Gastrocnemius medialis (tissue), 4 donors: ENCODE data around the gene CCDC154.

Source experiments
- CTCF ChIP-seq, 5 experiments: fragments of 450-650 bp in 3 of 5; fragments of 200-600 bp in 2 of 5; sonication (generic) in 2 of 5; IDR thresholded peaks in 4 of 5; conservative IDR thresholded peaks in 1 of 5; 1 replicate in 4 of 5; 2 replicates in 1 of 5; pipeline ENCODE4 v1.5.1; 2016 to 2019; ENCODE audit warnings: antibody characterized with exemption in 5 of 5, mild to moderate bottlenecking in 3 of 5, moderate library complexity in 3 of 5
- POLR2A ChIP-seq, 2 donors: fragments of 450-650 bp; IDR thresholded peaks; one replicate each; pipeline ENCODE4 v1.6.1; 2017; ENCODE audit warnings: antibody characterized with exemption in 2 of 2, mild to moderate bottlenecking in 2 of 2, moderate library complexity in 2 of 2

DNA sequence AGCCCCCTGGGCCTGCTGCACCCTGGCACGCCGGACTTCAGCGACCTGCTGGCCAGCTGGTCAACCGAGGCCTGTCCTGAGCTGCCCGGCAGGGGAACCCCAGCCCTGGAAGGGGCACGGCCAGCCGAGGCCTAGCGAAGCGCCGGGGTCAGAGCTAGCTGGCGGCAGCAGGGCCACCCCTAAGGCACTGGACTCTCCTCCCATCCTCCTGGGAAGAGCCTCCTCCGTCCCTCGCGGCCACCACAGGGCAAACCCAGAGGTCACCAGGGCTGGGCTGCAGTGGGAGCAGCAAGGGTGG, 11.1 kb downstream of the CCDC154 start:
- TF ChIP-seq POLR2A (IDR thresholded peaks at IDR 0.05) (no peak), CTCF (IDR thresholded peaks at IDR 0.05 in 4 of 5, conservative IDR thresholded peaks at IDR 0.05 in 1 of 5) (no peak)
